NCI-H1436 treated with DMSO at 0.1 percent for 48 hours (cell line): ENCODE results near the gene NTN1.

ENCODE experiments used
- DNase-seq: peaks from one replicate; lab custom pipeline; 2025; lab: John Stamatoyannopoulos, UW

The NTN1 gene

GRCh38 chr17:9233271-9233599 is 211.9 kb downstream of the NTN1 start:
- no peak for DNase-seq

GRCh38 chr17:9233761-9234160 is 212.5 kb downstream of the NTN1 start:
- DNase-seq: no peak

GRCh38 chr17:9234389-9234945 is 213.2 kb downstream of the NTN1 start:
- no peak for DNase-seq

- no peak for DNase-seq
Observed at GRCh38 chr17:9235346-9235745, 214.0 kb downstream of the NTN1 start.

GRCh38 chr17:9236286-9237052 is 215.2 kb downstream of the NTN1 start:
- DNase-seq: no peak

GRCh38 chr17:9237053-9237410 is 215.7 kb downstream of the NTN1 start:
- no peak for DNase-seq

- no peak for DNase-seq
Observed at GRCh38 chr17:9237661-9238301, 216.5 kb downstream of the NTN1 start.

- no peak for DNase-seq
Observed at GRCh38 chr17:9238340-9239245, 217.3 kb downstream of the NTN1 start.

GRCh38 chr17:9239246-9239792 is 218.0 kb downstream of the NTN1 start:
- DNase-seq: no peak

- DNase-seq: no peak
Observed at GRCh38 chr17:9239793-9240658, 218.7 kb downstream of the NTN1 start.

GRCh38 chr17:9240659-9241370 is 219.5 kb downstream of the NTN1 start:
- no peak for DNase-seq

GRCh38 chr17:9241371-9241712 is 220.0 kb downstream of the NTN1 start:
- DNase-seq: no peak

- DNase-seq: no peak
Observed at GRCh38 chr17:9241774-9242496, 220.6 kb downstream of the NTN1 start.

- DNase-seq: no peak
Observed at GRCh38 chr17:9242497-9242881, 221.2 kb downstream of the NTN1 start.

GRCh38 chr17:9242983-9243382 is 221.7 kb downstream of the NTN1 start:
- no peak for DNase-seq

- DNase-seq: no peak
Observed at GRCh38 chr17:9244066-9245052, 223.0 kb downstream of the NTN1 start.

GRCh38 chr17:9247401-9247938 is 226.2 kb downstream of the NTN1 start:
- DNase-seq: no peak

GRCh38 chr17:9249245-9249953 is 228.1 kb downstream of the NTN1 start:
- no peak for DNase-seq
